HEK293 (cell line): ENCODE measurements around the gene MAPK12.

ENCODE experiments used
- GFI1B ChIP-seq: fragments of 450-650 bp; formaldehyde crosslinking; IDR thresholded peaks from 2 replicates; pipeline ENCODE4 v1.5.1; 2016; ENCODE audit warnings: missing biosample characterization, missing genetic modification characterization
- GLIS2 ChIP-seq: fragments of 450-650 bp; formaldehyde crosslinking; IDR thresholded peaks from 2 replicates; pipeline ENCODE4 v1.5.1; 2016; ENCODE audit warnings: missing biosample characterization, missing genetic modification characterization
- INSM2 ChIP-seq: fragments of 450-650 bp; formaldehyde crosslinking; IDR thresholded peaks from 2 replicates; pipeline ENCODE4 v1.5.1; 2016; ENCODE audit warnings: missing biosample characterization, missing genetic modification characterization
- SCRT2 ChIP-seq: fragments of 450-650 bp; formaldehyde crosslinking; IDR thresholded peaks from 2 replicates; pipeline ENCODE4 v1.5.1; 2016; ENCODE audit warnings: missing biosample characterization, missing genetic modification characterization
- SP7 ChIP-seq: fragments of 450-650 bp; formaldehyde crosslinking; IDR thresholded peaks from 2 replicates; pipeline ENCODE4 v1.5.1; 2016; ENCODE audit warnings: missing biosample characterization, missing genetic modification characterization
- YY1 ChIP-seq: fragments of 450-650 bp; formaldehyde crosslinking; IDR thresholded peaks from 2 replicates; pipeline ENCODE4 v1.5.1; 2018; ENCODE audit warnings: missing biosample characterization, missing genetic modification characterization
- ZBTB8A ChIP-seq: fragments of 450-650 bp; formaldehyde crosslinking; IDR thresholded peaks from 2 replicates; pipeline ENCODE4 v1.5.1; 2016; ENCODE audit warnings: missing biosample characterization, missing genetic modification characterization
- ZIC2 ChIP-seq: fragments of 450-650 bp; formaldehyde crosslinking; IDR thresholded peaks from 2 replicates; pipeline ENCODE4 v1.5.1; 2016; ENCODE audit warnings: missing biosample characterization, missing genetic modification characterization
- ZNF132 ChIP-seq: fragments of 450-650 bp; formaldehyde crosslinking; IDR thresholded peaks from 2 replicates; pipeline ENCODE4 v1.5.1; 2017; ENCODE audit warnings: missing biosample characterization, missing genetic modification characterization, borderline replicate concordance
- ZNF140 ChIP-seq: fragments of 450-650 bp; formaldehyde crosslinking; IDR thresholded peaks from 2 replicates; pipeline ENCODE4 v1.5.1; 2016; ENCODE audit warnings: missing biosample characterization, missing genetic modification characterization
- ZNF146 ChIP-seq: fragments of 450-650 bp; formaldehyde crosslinking; IDR thresholded peaks from 2 replicates; pipeline ENCODE4 v1.5.1; 2016; ENCODE audit warnings: missing biosample characterization, missing genetic modification characterization
- ZNF169 ChIP-seq: fragments of 450-650 bp; formaldehyde crosslinking; IDR thresholded peaks from 2 replicates; pipeline ENCODE4 v1.5.1; 2016; ENCODE audit warnings: missing biosample characterization, missing genetic modification characterization
- ZNF19 ChIP-seq: fragments of 450-650 bp; formaldehyde crosslinking; IDR thresholded peaks from 2 replicates; pipeline ENCODE4; 2016; ENCODE audit warnings: missing biosample characterization, missing genetic modification characterization, low read depth
- ZNF211 ChIP-seq: fragments of 450-650 bp; formaldehyde crosslinking; IDR thresholded peaks from 2 replicates; pipeline ENCODE4 v1.5.1; 2016; ENCODE audit warnings: low read depth, missing biosample characterization, missing genetic modification characterization
- ZNF23 ChIP-seq: fragments of 450-650 bp; formaldehyde crosslinking; IDR thresholded peaks from 2 replicates; pipeline ENCODE4 v1.5.1; 2016; ENCODE audit warnings: missing biosample characterization, missing genetic modification characterization, borderline replicate concordance
- ZNF26 ChIP-seq: fragments of 450-650 bp; formaldehyde crosslinking; IDR thresholded peaks from 2 replicates; pipeline ENCODE4 v1.5.1; 2016; ENCODE audit warnings: missing biosample characterization, missing genetic modification characterization
- ZNF335 ChIP-seq: fragments of 450-650 bp; formaldehyde crosslinking; conservative IDR thresholded peaks from 2 replicates; pipeline ENCODE4 v1.5.1; 2016; ENCODE audit warnings: missing biosample characterization, missing genetic modification characterization
- ZNF341 ChIP-seq: fragments of 450-650 bp; formaldehyde crosslinking; IDR thresholded peaks from 2 replicates; pipeline ENCODE4; 2016; ENCODE audit warnings: low read depth, missing biosample characterization, missing genetic modification characterization
- ZNF398 ChIP-seq: fragments of 450-650 bp; formaldehyde crosslinking; IDR thresholded peaks from 2 replicates; pipeline ENCODE4 v1.5.1; 2017; ENCODE audit warnings: missing biosample characterization, missing genetic modification characterization
- ZNF48 ChIP-seq: fragments of 450-650 bp; formaldehyde crosslinking; IDR thresholded peaks from 2 replicates; pipeline ENCODE4 v1.5.1; 2016; ENCODE audit warnings: missing biosample characterization, missing genetic modification characterization
- ZNF529 ChIP-seq: fragments of 450-650 bp; formaldehyde crosslinking; IDR thresholded peaks from 2 replicates; pipeline ENCODE4 v1.5.1; 2017; ENCODE audit warnings: missing genetic modification characterization, missing biosample characterization; ENCODE audit not compliant: insufficient replicate concordance
- ZNF624 ChIP-seq: fragments of 450-650 bp; formaldehyde crosslinking; IDR thresholded peaks from 2 replicates; pipeline ENCODE4 v1.5.1; 2017; ENCODE audit warnings: missing biosample characterization, missing genetic modification characterization
- ZNF639 ChIP-seq: fragments of 450-650 bp; formaldehyde crosslinking; IDR thresholded peaks from 2 replicates; pipeline ENCODE4 v1.5.1; 2016; ENCODE audit warnings: missing biosample characterization, missing genetic modification characterization
- ZNF654 ChIP-seq: fragments of 450-650 bp; formaldehyde crosslinking; IDR thresholded peaks from 2 replicates; pipeline ENCODE4 v1.5.1; 2016; ENCODE audit warnings: low read depth, missing biosample characterization, missing genetic modification characterization
- ZNF660 ChIP-seq: fragments of 450-650 bp; IDR thresholded peaks from 2 replicates; pipeline ENCODE4 v1.5.1; 2018; ENCODE audit warnings: missing biosample characterization, mild to moderate bottlenecking, missing genetic modification characterization
- ZNF664 ChIP-seq: fragments of 450-650 bp; formaldehyde crosslinking; IDR thresholded peaks from 2 replicates; pipeline ENCODE4 v1.5.1; 2016; ENCODE audit warnings: missing biosample characterization, missing genetic modification characterization
- ZNF692 ChIP-seq: fragments of 450-650 bp; formaldehyde crosslinking; IDR thresholded peaks from 2 replicates; pipeline ENCODE4 v1.5.1; 2016; ENCODE audit warnings: missing biosample characterization, missing genetic modification characterization
- ZNF704 ChIP-seq: fragments of 450-650 bp; formaldehyde crosslinking; IDR thresholded peaks from 2 replicates; pipeline ENCODE4 v1.5.1; 2016; ENCODE audit warnings: missing biosample characterization, missing genetic modification characterization
- ZNF791 ChIP-seq: fragments of 450-650 bp; formaldehyde crosslinking; IDR thresholded peaks from 2 replicates; pipeline ENCODE4 v1.5.1; 2016; ENCODE audit warnings: missing biosample characterization, missing genetic modification characterization
- ZSCAN4 ChIP-seq: fragments of 450-650 bp; formaldehyde crosslinking; IDR thresholded peaks from 2 replicates; pipeline ENCODE4 v1.5.1; 2017; ENCODE audit warnings: missing biosample characterization, missing genetic modification characterization

Gene MAPK12

GRCh38 chr22:50250555-50251476 lies 10.7 kb downstream of the MAPK12 start, which contains the start of gene HDAC10 (continued):
- TF ChIP-seq ZNF211, result no peak
- no peak for TF ChIP-seq ZNF654
- no peak for TF ChIP-seq ZNF169 (tag by site-specific recombination)
- TF ChIP-seq ZNF692, result 0 out of 2 replicates have a peak, but pooled peaks have one; percentile 29
- TF ChIP-seq ZNF791, result no peak
- TF ChIP-seq ZNF398 (tag by site-specific recombination), result peak; percentile 38; the same call in 1 of the 2 replicates
- TF ChIP-seq ZNF664 (tag by site-specific recombination), result no peak
- no peak for TF ChIP-seq ZNF639 (tag by site-specific recombination)
- no peak for TF ChIP-seq ZNF624 (tag by site-specific recombination)
- no peak for TF ChIP-seq ZNF26 (tag by site-specific recombination)
- TF ChIP-seq ZNF529 (tag by site-specific recombination), result no peak
- no peak for TF ChIP-seq ZNF660
- TF ChIP-seq ZNF146 (tag by site-specific recombination), result no peak
- no peak; the same call in 1 of the 2 replicates for TF ChIP-seq GLIS2
- TF ChIP-seq ZBTB8A (tag by site-specific recombination), result peak; percentile 90
- TF ChIP-seq SCRT2, result no peak
- TF ChIP-seq ZNF140 (tag by site-specific recombination), result no peak
- no peak for TF ChIP-seq YY1 (tag by site-specific recombination)
- 0 out of 2 replicates have a peak, but pooled peaks have one; percentile 17 for TF ChIP-seq ZIC2 (tag by site-specific recombination)
- no peak for TF ChIP-seq ZNF132 (tag by site-specific recombination)
- no peak for TF ChIP-seq ZNF48 (tag by site-specific recombination)
- no peak for TF ChIP-seq GFI1B (tag by site-specific recombination)
- TF ChIP-seq ZNF19 (tag by site-specific recombination), result no peak
- TF ChIP-seq ZNF335, result peak; percentile 88
- TF ChIP-seq ZNF341, result no peak
- no peak for TF ChIP-seq ZNF704
- peak; percentile 46 for TF ChIP-seq SP7 (tag by site-specific recombination)
- TF ChIP-seq INSM2, result no peak
- no peak for TF ChIP-seq ZSCAN4
- no peak for TF ChIP-seq ZNF23 (tag by site-specific recombination)
